HG02981 (cell line): ENCODE results near the gene IQSEC1.

ENCODE experiments used
- ATAC-seq: cut with Tn5 transposase; IDR thresholded peaks from one replicate; pipeline ENCODE4 v1.9.1; 2021; ENCODE audit warnings: mild to moderate bottlenecking, moderate library complexity; ENCODE audit not compliant: unreplicated experiment

The IQSEC1 gene

GRCh38 chr3:13018561-13019242, 54.5 kb downstream of the IQSEC1 start:
- no peak for ATAC-seq

- no peak for ATAC-seq
Measured at GRCh38 chr3:13018043-13018451, 55.2 kb downstream of the IQSEC1 start.

GRCh38 chr3:13017361-13018042, 55.7 kb downstream of the IQSEC1 start:
- ATAC-seq, result no peak

- ATAC-seq, result no peak
Measured at GRCh38 chr3:13016721-13017255, 56.4 kb downstream of the IQSEC1 start.

GRCh38 chr3:13016083-13016720, 57.0 kb downstream of the IQSEC1 start:
- ATAC-seq, result peak; percentile 34

GRCh38 chr3:13015286-13016082, 57.7 kb downstream of the IQSEC1 start:
- no peak for ATAC-seq

- ATAC-seq, result no peak
Measured at GRCh38 chr3:13014755-13015285, 58.4 kb downstream of the IQSEC1 start.

GRCh38 chr3:13013994-13014754, 59.1 kb downstream of the IQSEC1 start:
- ATAC-seq, result no peak

GRCh38 chr3:13013566-13013965, 59.7 kb downstream of the IQSEC1 start:
- ATAC-seq, result no peak

GRCh38 chr3:13013151-13013561, 60.1 kb downstream of the IQSEC1 start:
- ATAC-seq, result no peak

GRCh38 chr3:13012221-13012691, 61.0 kb downstream of the IQSEC1 start:
- ATAC-seq, result peak; percentile 37

GRCh38 chr3:13011573-13012220, 61.5 kb downstream of the IQSEC1 start:
- peak; percentile 36 for ATAC-seq

GRCh38 chr3:13010780-13011572, 62.3 kb downstream of the IQSEC1 start:
- no peak for ATAC-seq

GRCh38 chr3:13009946-13010315, 63.3 kb downstream of the IQSEC1 start:
- ATAC-seq, result no peak

GRCh38 chr3:13009132-13009945, 63.9 kb downstream of the IQSEC1 start:
- ATAC-seq, result no peak

- no peak for ATAC-seq
Measured at GRCh38 chr3:13008155-13008995, 64.9 kb downstream of the IQSEC1 start.
